Gastroesophageal sphincter (tissue), 3 donors: Measurements from ENCODE around the gene PHF8.

Experiments
- POLR2A ChIP-seq, 2 donors: fragments of 450-650 bp; IDR thresholded peaks; one replicate each; pipeline ENCODE4 v1.6.1; 2017; ENCODE audit warnings: antibody characterized with exemption in 2 of 2, mild to moderate bottlenecking in 2 of 2, moderate library complexity in 1 of 2
- TF ChIP-seq, protein P1 (sequence below), 4 experiments: fragments of 200-600 bp in 2 of 4; fragments of 450-650 bp in 2 of 4; sonication (generic) in 1 of 4; IDR thresholded peaks; one replicate each; pipeline ENCODE4 v1.5.1; 2017 to 2019; ENCODE audit warnings: antibody characterized with exemption in 4 of 4, mild to moderate bottlenecking in 2 of 4, moderate library complexity in 2 of 4

DNA sequence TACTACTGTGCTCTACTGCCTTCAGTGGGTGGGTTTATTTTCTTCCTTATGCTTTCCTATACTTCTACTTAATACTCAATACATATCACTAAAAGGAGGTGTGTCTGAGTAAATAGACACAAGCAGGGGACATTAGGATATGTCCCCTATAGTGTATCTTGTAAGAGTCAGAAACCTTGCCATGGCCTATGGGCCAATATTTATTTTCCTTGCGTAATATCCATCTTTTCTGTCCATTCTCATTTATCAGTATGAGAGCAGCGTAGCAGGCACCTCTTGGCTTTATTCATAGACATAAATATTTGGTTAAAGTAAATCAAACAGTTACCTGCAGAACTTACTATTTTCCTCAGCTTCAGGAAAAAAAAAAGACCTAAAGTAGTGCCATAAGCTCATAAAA is 46.6 kb upstream of the PHF8 start:
- TF ChIP-seq, protein P1, sequence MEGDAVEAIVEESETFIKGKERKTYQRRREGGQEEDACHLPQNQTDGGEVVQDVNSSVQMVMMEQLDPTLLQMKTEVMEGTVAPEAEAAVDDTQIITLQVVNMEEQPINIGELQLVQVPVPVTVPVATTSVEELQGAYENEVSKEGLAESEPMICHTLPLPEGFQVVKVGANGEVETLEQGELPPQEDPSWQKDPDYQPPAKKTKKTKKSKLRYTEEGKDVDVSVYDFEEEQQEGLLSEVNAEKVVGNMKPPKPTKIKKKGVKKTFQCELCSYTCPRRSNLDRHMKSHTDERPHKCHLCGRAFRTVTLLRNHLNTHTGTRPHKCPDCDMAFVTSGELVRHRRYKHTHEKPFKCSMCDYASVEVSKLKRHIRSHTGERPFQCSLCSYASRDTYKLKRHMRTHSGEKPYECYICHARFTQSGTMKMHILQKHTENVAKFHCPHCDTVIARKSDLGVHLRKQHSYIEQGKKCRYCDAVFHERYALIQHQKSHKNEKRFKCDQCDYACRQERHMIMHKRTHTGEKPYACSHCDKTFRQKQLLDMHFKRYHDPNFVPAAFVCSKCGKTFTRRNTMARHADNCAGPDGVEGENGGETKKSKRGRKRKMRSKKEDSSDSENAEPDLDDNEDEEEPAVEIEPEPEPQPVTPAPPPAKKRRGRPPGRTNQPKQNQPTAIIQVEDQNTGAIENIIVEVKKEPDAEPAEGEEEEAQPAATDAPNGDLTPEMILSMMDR (IDR thresholded peaks at IDR 0.05), result no peak
- TF ChIP-seq POLR2A (IDR thresholded peaks at IDR 0.05), result no peak
